Mammary microvascular endothelial cell (primary cell): Measurements from ENCODE around the gene ACAP2. TPM values are rescaled to one million over a fixed set of nuclear protein-coding genes. Genes with fewer than 3 reads are reported as not detected.

Experiments
- total RNA-seq: library from RNA; depleted of rRNA; stranded (reverse); fragments of >200 nt; gene quantifications from 2 replicates; pipeline ENCODE4 v1.2.3, GENCODE V29; 2015

The ACAP2 gene, protein sequence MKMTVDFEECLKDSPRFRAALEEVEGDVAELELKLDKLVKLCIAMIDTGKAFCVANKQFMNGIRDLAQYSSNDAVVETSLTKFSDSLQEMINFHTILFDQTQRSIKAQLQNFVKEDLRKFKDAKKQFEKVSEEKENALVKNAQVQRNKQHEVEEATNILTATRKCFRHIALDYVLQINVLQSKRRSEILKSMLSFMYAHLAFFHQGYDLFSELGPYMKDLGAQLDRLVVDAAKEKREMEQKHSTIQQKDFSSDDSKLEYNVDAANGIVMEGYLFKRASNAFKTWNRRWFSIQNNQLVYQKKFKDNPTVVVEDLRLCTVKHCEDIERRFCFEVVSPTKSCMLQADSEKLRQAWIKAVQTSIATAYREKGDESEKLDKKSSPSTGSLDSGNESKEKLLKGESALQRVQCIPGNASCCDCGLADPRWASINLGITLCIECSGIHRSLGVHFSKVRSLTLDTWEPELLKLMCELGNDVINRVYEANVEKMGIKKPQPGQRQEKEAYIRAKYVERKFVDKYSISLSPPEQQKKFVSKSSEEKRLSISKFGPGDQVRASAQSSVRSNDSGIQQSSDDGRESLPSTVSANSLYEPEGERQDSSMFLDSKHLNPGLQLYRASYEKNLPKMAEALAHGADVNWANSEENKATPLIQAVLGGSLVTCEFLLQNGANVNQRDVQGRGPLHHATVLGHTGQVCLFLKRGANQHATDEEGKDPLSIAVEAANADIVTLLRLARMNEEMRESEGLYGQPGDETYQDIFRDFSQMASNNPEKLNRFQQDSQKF
- 26.1 and 27.4 TPM in 2 replicates for total RNA-seq

DNA sequence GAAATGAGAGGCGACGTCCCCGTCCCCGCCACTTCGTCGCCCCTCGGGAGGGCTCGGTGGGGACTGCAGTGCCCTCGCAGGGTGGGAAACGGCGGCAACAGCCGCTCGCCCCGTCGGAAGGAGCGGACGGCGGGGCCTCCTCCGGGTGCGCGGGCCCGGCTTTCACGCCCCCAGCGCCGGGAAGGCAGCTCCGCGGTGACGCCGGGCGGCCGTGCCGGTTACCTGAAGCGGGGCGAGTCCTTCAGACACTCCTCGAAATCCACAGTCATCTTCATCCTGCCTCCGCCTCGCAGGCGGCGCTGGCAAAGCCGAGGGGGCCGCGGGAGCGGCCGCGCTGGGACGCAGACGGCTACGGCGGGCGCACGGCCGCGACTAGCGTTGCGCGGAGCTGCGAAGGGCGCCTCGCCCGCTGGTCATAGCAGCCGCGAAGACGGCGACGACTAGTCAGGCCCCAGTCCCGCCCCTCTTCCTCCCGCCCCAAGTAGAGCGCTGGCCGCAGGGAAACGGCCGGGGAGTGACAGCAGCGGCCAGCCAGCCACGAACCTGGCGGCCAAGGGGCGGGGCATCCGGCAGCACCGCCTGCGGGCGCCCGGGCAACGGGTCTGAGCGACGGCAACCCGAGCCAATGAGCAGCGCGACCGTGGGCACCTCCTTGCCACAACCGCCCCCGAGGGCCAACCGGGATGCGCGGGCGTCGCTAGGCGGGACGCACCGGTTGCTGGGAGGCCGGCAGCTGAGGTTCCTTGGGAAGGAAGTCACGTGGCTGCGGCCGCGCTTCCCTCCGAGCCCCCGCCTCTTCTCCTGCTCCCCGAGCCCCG lies at the start of gene ACAP2:
TSS of gene ACAP2 (minus strand) at position 448 of the 818 bp plus-strand sequence. CDS start at position 275, 173 bp downstream.

DNA sequence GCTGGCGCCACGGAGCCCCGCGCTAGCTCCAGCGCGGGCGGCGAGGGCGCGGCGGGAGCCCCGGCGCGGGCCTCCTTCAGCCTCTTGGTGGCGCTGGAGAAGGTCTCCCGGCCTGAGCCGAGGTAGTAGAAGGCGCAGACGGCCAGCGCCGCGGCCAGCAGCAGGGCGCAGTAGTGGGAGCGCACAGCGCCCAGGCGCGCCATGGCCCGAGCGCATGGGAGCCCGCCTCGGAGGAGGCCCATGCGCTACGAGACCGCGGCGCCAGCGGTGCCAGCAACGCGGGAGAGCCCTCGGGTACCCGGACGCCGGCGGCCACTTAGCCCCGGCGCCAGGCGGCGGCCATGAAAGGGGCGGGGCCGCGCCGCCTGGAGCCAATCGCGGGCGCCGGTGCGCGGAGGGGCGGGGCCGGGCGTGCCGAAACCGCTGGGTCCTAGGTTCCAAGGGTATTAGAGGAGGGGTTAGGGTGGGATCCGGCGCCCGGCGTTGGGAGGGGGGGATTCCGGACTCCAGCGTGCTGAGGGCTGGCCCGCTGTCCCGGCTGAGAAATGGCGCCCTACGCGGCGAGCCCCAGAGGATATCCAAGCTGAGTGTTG lies 171.9 kb downstream of the ACAP2 start, which contains the start of gene XXYLT1:
TSS of gene XXYLT1 (minus strand) at position 343 of the 593 bp plus-strand sequence. CDS start at position 242, 101 bp downstream.

Other genes with a start within 250 kb of the ACAP2 start
- 42.4 and 51.2 TPM in 2 replicates for gene XXYLT1, start 171.9 kb downstream of the ACAP2 start, total RNA-seq
- gene PPP1R2, start 100.3 kb upstream of the ACAP2 start, total RNA-seq: 39.2 and 39.3 TPM in 2 replicates
- gene APOD, start 140.9 kb upstream of the ACAP2 start, total RNA-seq: 9.9 and 12.7 TPM in 2 replicates